Right atrium auricular region (tissue), 2 donors: ENCODE measurements around the gene EDAR. TPM values are rescaled to one million over a fixed set of nuclear protein-coding genes. Genes with fewer than 3 reads are reported as not detected.

ENCODE experiments used
- DNase-seq: peaks from one replicate; pipeline ENCODE4 v3.0.0-alpha.2; 2019; ENCODE audit warnings: low spot score
- H3K27ac ChIP-seq, 2 donors: fragments of 200-600 bp; sonication (generic); 1 replicate in 1 of 2; 2 replicates in 1 of 2; pipeline ENCODE4 v1.5.1; 2016 to 2019
- H3K27me3 ChIP-seq, 2 donors: fragments of 200-600 bp; sonication (generic); one replicate each; pipeline versions ENCODE4 v1.5.1 to v1.6.0; 2017 to 2019
- H3K36me3 ChIP-seq: fragments of 200-600 bp; sonication (generic); one replicate; pipeline ENCODE4 v1.5.1; 2016
- H3K4me1 ChIP-seq, 2 donors: fragments of 200-600 bp; sonication (generic); one replicate each; pipeline versions ENCODE4 v1.5.1 to v1.6.0; 2017 to 2019
- H3K4me3 ChIP-seq, 2 donors: fragments of 200-600 bp; sonication (generic); 1 replicate in 1 of 2; 2 replicates in 1 of 2; pipeline ENCODE4 v1.5.1; 2017 to 2019; ENCODE audit warnings: mild to moderate bottlenecking in 1 of 2, moderate library complexity in 1 of 2
- H3K9me3 ChIP-seq, 2 donors: fragments of 200-600 bp; sonication (generic); one replicate each; pipeline ENCODE4 v1.5.1; 2019
- CTCF ChIP-seq, 2 donors: fragments of 200-600 bp; sonication (generic); IDR thresholded peaks; one replicate each; pipeline ENCODE4 v1.5.1; 2019; ENCODE audit warnings: antibody characterized with exemption in 2 of 2
- total RNA-seq, 2 donors: library from RNA; depleted of rRNA; stranded (reverse); fragments of >200 nt; gene quantifications; one replicate each; pipeline ENCODE4 v1.1.0, GENCODE V29; 2016

Gene EDAR
- total RNA-seq, 2 donors from 2014 or later, result not detected

- H3K27ac ChIP-seq, result no peak overlapping the region
- H3K9me3 ChIP-seq, result peaks cover 0 to 15% of the 10 kb centered on the region in 2 donors
- H3K4me3 ChIP-seq, result no peak overlapping the region
- H3K27me3 ChIP-seq, result no peaks in the 10 kb centered on the region
- H3K36me3 ChIP-seq, result no peaks in the 10 kb centered on the region
- H3K4me1 ChIP-seq, result no peaks in the 10 kb centered on the region
- no peak for DNase-seq
- no peak for TF ChIP-seq CTCF (IDR thresholded peaks at IDR 0.05)
Measured at GRCh38 chr2:108877506-108877905, 111.5 kb downstream of the EDAR start.

- Histone ChIP-seq H3K27ac (no peak overlapping the region), H3K4me3 (no peak overlapping the region), H3K27me3 (no peaks in the 10 kb centered on the region), H3K36me3 (no peaks in the 10 kb centered on the region), H3K4me1 (no peaks in the 10 kb centered on the region), H3K9me3 (peaks cover 0 to 17% of the 10 kb centered on the region in 2 donors)
- TF ChIP-seq CTCF (IDR thresholded peaks at IDR 0.05), result no peak
- no peak for DNase-seq
Measured at GRCh38 chr2:108870069-108870644, 118.9 kb downstream of the EDAR start.

- Histone ChIP-seq H3K4me1 (no peaks in the 10 kb centered on the region), H3K36me3 (no peaks in the 10 kb centered on the region), H3K27ac (no peak overlapping the region), H3K9me3 (peaks cover 0 to 17% of the 10 kb centered on the region in 2 donors), H3K4me3 (no peak overlapping the region), H3K27me3 (no peaks in the 10 kb centered on the region)
- no peak for DNase-seq
- no peak for TF ChIP-seq CTCF (IDR thresholded peaks at IDR 0.05)
Measured at GRCh38 chr2:108869542-108869941, 119.5 kb downstream of the EDAR start.

- DNase-seq, result no peak
- TF ChIP-seq CTCF (IDR thresholded peaks at IDR 0.05), result no peak
- Histone ChIP-seq H3K4me1 (no peaks in the 10 kb centered on the region), H3K27ac (no peak overlapping the region), H3K36me3 (no peaks in the 10 kb centered on the region), H3K27me3 (no peaks in the 10 kb centered on the region), H3K9me3 (peaks cover 0 to 17% of the 10 kb centered on the region in 2 donors), H3K4me3 (no peak overlapping the region)
Measured at GRCh38 chr2:108868911-108869310, 120.1 kb downstream of the EDAR start.

GRCh38 chr2:108866041-108866440 is 123.0 kb downstream of the EDAR start:
- no peak for TF ChIP-seq CTCF (IDR thresholded peaks at IDR 0.05)
- Histone ChIP-seq H3K9me3 (peaks cover 0 to 17% of the 10 kb centered on the region in 2 donors), H3K36me3 (no peaks in the 10 kb centered on the region), H3K27me3 (no peaks in the 10 kb centered on the region), H3K4me1 (no peaks in the 10 kb centered on the region), H3K27ac (no peak overlapping the region), H3K4me3 (no peak overlapping the region)
- DNase-seq, result no peak

GRCh38 chr2:108858894-108859293 is 130.1 kb downstream of the EDAR start:
- Histone ChIP-seq H3K4me1 (no peaks in the 10 kb centered on the region), H3K36me3 (no peaks in the 10 kb centered on the region), H3K27me3 (no peaks in the 10 kb centered on the region), H3K4me3 (no peak overlapping the region), H3K9me3 (no peaks in the 10 kb centered on the region), H3K27ac (no peak overlapping the region)
- DNase-seq, result no peak
- no peak for TF ChIP-seq CTCF (IDR thresholded peaks at IDR 0.05)
